Neutrophil (primary cell): ENCODE data around the gene HOXB3.

Experiments
- H3K27ac ChIP-seq: fragments of 200-600 bp; sonication (generic); 2 replicates; pipeline ENCODE4 v1.5.1; 2016; ENCODE audit warnings: mild to moderate bottlenecking, moderate library complexity
- H3K27me3 ChIP-seq: fragments of 200-600 bp; sonication (generic); 2 replicates; pipeline ENCODE4 v1.6.0; 2016; ENCODE audit warnings: mild to moderate bottlenecking
- H3K36me3 ChIP-seq: fragments of 200-600 bp; sonication (generic); 2 replicates; pipeline ENCODE4 v1.5.1; 2017
- H3K4me1 ChIP-seq, 2 experiments: fragments of 200-600 bp in 1 of 2; sonication (generic) in 1 of 2; 1 replicate in 1 of 2; 2 replicates in 1 of 2; pipeline versions ENCODE4 v1.5.1 to v1.6.1; 2013 to 2016; ENCODE audit warnings: low read depth in 1 of 2, low read length in 1 of 2, mild to moderate bottlenecking in 1 of 2, moderate library complexity in 1 of 2; ENCODE audit not compliant: control insufficient read depth in 1 of 2, insufficient read depth in 1 of 2
- H3K4me3 ChIP-seq, 2 experiments: fragments of 200-600 bp in 1 of 2; sonication (generic) in 1 of 2; 1 replicate in 1 of 2; 2 replicates in 1 of 2; pipeline ENCODE4 v1.5.1; 2013 to 2016; ENCODE audit warnings: low read depth in 1 of 2, low read length in 1 of 2, mild to moderate bottlenecking in 1 of 2, moderate library complexity in 1 of 2
- H3K9me3 ChIP-seq: fragments of 200-600 bp; sonication (generic); 2 replicates; pipeline ENCODE4 v1.5.1; 2016
- CTCF ChIP-seq: fragments of 200-600 bp; sonication (generic); IDR thresholded peaks from 2 replicates; pipeline ENCODE4 v1.5.1; 2016; ENCODE audit warnings: antibody characterized with exemption

The HOXB3 gene

GRCh38 chr17:48576479-48577309, 13.3 kb downstream of the HOXB3 start:
- Histone ChIP-seq H3K9me3 (no peaks in the 10 kb centered on the region), H3K27ac (no peak overlapping the region), H3K4me1 (peaks cover 0 to 4% of the 10 kb centered on the region in 2 experiments), H3K36me3 (no peaks in the 10 kb centered on the region), H3K4me3 (no peak overlapping the region), H3K27me3 (peaks cover 100% of the 10 kb centered on the region)
- no peak for TF ChIP-seq CTCF

- Histone ChIP-seq H3K27ac (no peak overlapping the region), H3K4me3 (no peak overlapping the region), H3K9me3 (no peaks in the 10 kb centered on the region), H3K27me3 (peaks cover 100% of the 10 kb centered on the region), H3K4me1 (peaks cover 0 to 4% of the 10 kb centered on the region in 2 experiments), H3K36me3 (no peaks in the 10 kb centered on the region)
- no peak for TF ChIP-seq CTCF
These were observed 14.2 kb downstream of the HOXB3 start for GRCh38 chr17:48575673-48576478.

- peaks cover 100% of the 10 kb centered on the region for H3K27me3 ChIP-seq
- no peak overlapping the region for H3K27ac ChIP-seq
- peaks cover 0 to 4% of the 10 kb centered on the region in 2 experiments for H3K4me1 ChIP-seq
- H3K9me3 ChIP-seq = no peaks in the 10 kb centered on the region
- TF ChIP-seq CTCF = no peak
- H3K36me3 ChIP-seq = no peaks in the 10 kb centered on the region
- no peak overlapping the region for H3K4me3 ChIP-seq
These were observed 14.9 kb downstream of the HOXB3 start for GRCh38 chr17:48575066-48575582.

GRCh38 chr17:48574505-48575065, 15.5 kb downstream of the HOXB3 start:
- no peak for TF ChIP-seq CTCF
- Histone ChIP-seq H3K27me3 (peaks cover 100% of the 10 kb centered on the region), H3K27ac (no peak overlapping the region), H3K36me3 (no peaks in the 10 kb centered on the region), H3K4me1 (peaks cover 0 to 4% of the 10 kb centered on the region in 2 experiments), H3K9me3 (no peaks in the 10 kb centered on the region), H3K4me3 (no peak overlapping the region)

GRCh38 chr17:48571826-48572417, 18.1 kb downstream of the HOXB3 start:
- no peaks in the 10 kb centered on the region for H3K9me3 ChIP-seq
- no peaks in the 10 kb centered on the region for H3K4me1 ChIP-seq
- H3K27ac ChIP-seq = no peak overlapping the region
- H3K4me3 ChIP-seq = no peak overlapping the region
- no peak for TF ChIP-seq CTCF
- H3K27me3 ChIP-seq = peaks cover 100% of the 10 kb centered on the region
- H3K36me3 ChIP-seq = no peaks in the 10 kb centered on the region
